Keratinocyte (primary cell): Measurements from ENCODE around the gene CENPVL3. TPM values are rescaled to one million over a fixed set of nuclear protein-coding genes. Genes with fewer than 3 reads are reported as not detected.

Source experiments
- DNase-seq: peaks from one replicate; pipeline ENCODE4 v3.0.0-alpha.2; 2011; ENCODE audit warnings: low read depth, missing footprints, low spot score
- FAIRE-seq: peaks from 2 replicates; lab custom pipeline; 2011; peaks lifted over from hg19 to GRCh38; lab: Jason Lieb, UNC
- H2AFZ ChIP-seq: 2 replicates; pipeline ENCODE4 v1.6.0; 2012; ENCODE audit warnings: low read length, control low read depth, inconsistent platforms; ENCODE audit not compliant: control insufficient read depth
- H3K27ac ChIP-seq: 2 replicates; pipeline ENCODE4 v1.5.1; 2011; ENCODE audit warnings: low read length; ENCODE audit not compliant: control insufficient read depth, insufficient read depth
- H3K27me3 ChIP-seq: 3 replicates; pipeline ENCODE4 v1.6.0; 2011; ENCODE audit warnings: low read length; ENCODE audit not compliant: control insufficient read depth, insufficient read depth; ENCODE audit errors: extremely low read depth
- H3K36me3 ChIP-seq, 2 experiments: 2 replicates in 1 of 2; 3 replicates in 1 of 2; pipeline ENCODE4 v1.5.1; 2011; ENCODE audit warnings: low read length in 2 of 2, mild to moderate bottlenecking in 1 of 2; ENCODE audit not compliant: control insufficient read depth in 2 of 2, insufficient read depth in 2 of 2; ENCODE audit errors: extremely low read depth in 1 of 2
- H3K4me1 ChIP-seq: 3 replicates; pipeline ENCODE4 v1.5.1; 2011; ENCODE audit warnings: low read length; ENCODE audit not compliant: control insufficient read depth, insufficient read depth; ENCODE audit errors: extremely low read depth
- H3K4me2 ChIP-seq: 3 replicates; pipeline ENCODE4 v1.6.0; 2011; ENCODE audit warnings: low read depth, low read length; ENCODE audit not compliant: control insufficient read depth, insufficient read depth; ENCODE audit errors: extremely low read depth
- H3K4me3 ChIP-seq, 3 experiments: fragments of 200-600 bp in 1 of 3; sonication (generic) in 1 of 3; 2 replicates in 2 of 3; 3 replicates in 1 of 3; pipeline ENCODE4 v1.5.1; 2011 to 2016; ENCODE audit warnings: low read length in 3 of 3, mild to moderate bottlenecking in 3 of 3, control low read depth in 2 of 3, inconsistent platforms in 1 of 3, low read depth in 1 of 3, mixed read lengths in 1 of 3, mixed run types in 1 of 3, moderate library complexity in 1 of 3; ENCODE audit not compliant: control insufficient read depth in 2 of 3, insufficient read depth in 2 of 3; ENCODE audit errors: extremely low read depth in 1 of 3
- H3K79me2 ChIP-seq: 2 replicates; pipeline ENCODE4 v1.6.0; 2012; ENCODE audit warnings: low read length; ENCODE audit not compliant: control insufficient read depth, insufficient read depth
- H3K9ac ChIP-seq: 3 replicates; pipeline ENCODE4 v1.6.0; 2011; ENCODE audit warnings: low read length; ENCODE audit not compliant: control insufficient read depth, insufficient read depth; ENCODE audit errors: extremely low read depth
- H3K9me1 ChIP-seq: 3 replicates; pipeline ENCODE4 v1.6.0; 2011; ENCODE audit warnings: low read length; ENCODE audit not compliant: control insufficient read depth, insufficient read depth; ENCODE audit errors: extremely low read depth
- H3K9me3 ChIP-seq: 2 replicates; pipeline ENCODE4 v1.5.1; 2012; ENCODE audit warnings: low read depth, low read length; ENCODE audit not compliant: control insufficient read depth
- H4K20me1 ChIP-seq: 3 replicates; pipeline ENCODE4 v1.6.0; 2011; ENCODE audit warnings: low read length; ENCODE audit not compliant: control insufficient read depth, insufficient read depth; ENCODE audit errors: extremely low read depth
- EZH2 ChIP-seq: IDR thresholded peaks from one replicate; pipeline ENCODE4 v1.6.1; 2012; ENCODE audit warnings: inconsistent platforms, mild to moderate bottlenecking, low read length, moderate library complexity
- dilution Hi-C: fragments of 300-500 bp; cut with MboI; formaldehyde crosslinking; loops from one replicate; pipeline ENCODE4 v1.7.0; 2020; ENCODE audit warnings: low sequenced_read_pairs; ENCODE audit not compliant: extremely low pct_ligation_motif_present
- polyA plus RNA-seq, 5 experiments: library from polyadenylated mRNA; depleted of rRNA in 3 of 5; stranded (reverse) in 3 of 5; stranded (forward) in 1 of 5; unstranded in 1 of 5; fragments of >200 nt; gene quantifications; 1 replicate in 1 of 5; 2 replicates in 3 of 5; 3 replicates in 1 of 5; pipeline versions ENCODE4 v1.2.1 to v1.2.3, GENCODE V29; 2011 to 2012; ENCODE audit warnings: missing spikeins in 2 of 5, low read depth in 1 of 5, low replicate concordance in 1 of 5
- TF ChIP-seq, protein P1 (sequence below), 3 experiments: IDR thresholded peaks in 1 of 3; conservative IDR thresholded peaks in 1 of 3; optimal IDR thresholded peaks in 1 of 3; 2 replicates in 2 of 3; 3 replicates in 1 of 3; pipeline versions ENCODE3 to v1.5.1; 2011; ENCODE audit warnings: low read length in 3 of 3, mild to moderate bottlenecking in 3 of 3, moderate library complexity in 2 of 3, control low read depth in 1 of 3, inconsistent platforms in 1 of 3; ENCODE audit not compliant: insufficient read depth in 2 of 3; ENCODE audit errors: extremely low read depth in 1 of 3

The CENPVL3 gene
- polyA plus RNA-seq, 1 donor (not counting 4 experiments of a cell fraction or from before 2014, with no cell fraction given): not detected

DNA sequence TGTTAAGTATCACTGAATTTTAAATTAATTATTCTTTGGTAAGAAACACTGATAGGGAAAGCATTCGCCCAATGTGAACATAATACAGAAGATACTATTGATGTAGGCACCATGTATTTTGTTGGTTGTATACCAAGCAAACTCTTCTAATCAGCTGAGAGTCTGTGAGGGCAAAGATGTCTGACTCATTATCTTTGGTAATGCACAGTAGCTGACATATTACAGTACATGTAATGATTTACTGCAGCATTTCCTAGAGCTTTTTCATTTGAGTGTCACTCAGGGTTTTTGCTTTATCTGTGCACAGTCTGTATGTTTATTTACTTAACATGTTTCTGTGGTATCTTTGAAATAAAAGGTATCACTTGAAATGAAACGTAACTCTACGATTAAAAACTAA lies 49.2 kb downstream of the CENPVL3 start:
- Histone ChIP-seq H3K4me2 (no peak overlapping the region), H4K20me1 (no peaks in the 10 kb centered on the region), H3K9ac (no peak overlapping the region), H3K4me1 (no peaks in the 10 kb centered on the region), H3K79me2 (no peaks in the 10 kb centered on the region), H3K36me3 (no peaks in the 10 kb centered on the region), H3K9me1 (no peaks in the 10 kb centered on the region), H3K4me3 (no peak overlapping the region), H3K27ac (no peak overlapping the region), H2AFZ (no peak overlapping the region), H3K27me3 (no peaks in the 10 kb centered on the region), H3K9me3 (no peaks in the 10 kb centered on the region)
- DNase-seq (no peak), FAIRE-seq (no peak)
- dilution Hi-C loops: no loop called here
- TF ChIP-seq EZH2: no peak
- TF ChIP-seq, protein P1, sequence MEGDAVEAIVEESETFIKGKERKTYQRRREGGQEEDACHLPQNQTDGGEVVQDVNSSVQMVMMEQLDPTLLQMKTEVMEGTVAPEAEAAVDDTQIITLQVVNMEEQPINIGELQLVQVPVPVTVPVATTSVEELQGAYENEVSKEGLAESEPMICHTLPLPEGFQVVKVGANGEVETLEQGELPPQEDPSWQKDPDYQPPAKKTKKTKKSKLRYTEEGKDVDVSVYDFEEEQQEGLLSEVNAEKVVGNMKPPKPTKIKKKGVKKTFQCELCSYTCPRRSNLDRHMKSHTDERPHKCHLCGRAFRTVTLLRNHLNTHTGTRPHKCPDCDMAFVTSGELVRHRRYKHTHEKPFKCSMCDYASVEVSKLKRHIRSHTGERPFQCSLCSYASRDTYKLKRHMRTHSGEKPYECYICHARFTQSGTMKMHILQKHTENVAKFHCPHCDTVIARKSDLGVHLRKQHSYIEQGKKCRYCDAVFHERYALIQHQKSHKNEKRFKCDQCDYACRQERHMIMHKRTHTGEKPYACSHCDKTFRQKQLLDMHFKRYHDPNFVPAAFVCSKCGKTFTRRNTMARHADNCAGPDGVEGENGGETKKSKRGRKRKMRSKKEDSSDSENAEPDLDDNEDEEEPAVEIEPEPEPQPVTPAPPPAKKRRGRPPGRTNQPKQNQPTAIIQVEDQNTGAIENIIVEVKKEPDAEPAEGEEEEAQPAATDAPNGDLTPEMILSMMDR (optimal IDR thresholded peaks at IDR 0.05 in 1 of 3, IDR thresholded peaks at IDR 0.05 in 1 of 3, conservative IDR thresholded peaks at IDR 0.05 in 1 of 3; ENCODE audit: extremely low read depth in 1 of 3, insufficient read depth in 2 of 3, low read length in 3 of 3): no peak

DNA sequence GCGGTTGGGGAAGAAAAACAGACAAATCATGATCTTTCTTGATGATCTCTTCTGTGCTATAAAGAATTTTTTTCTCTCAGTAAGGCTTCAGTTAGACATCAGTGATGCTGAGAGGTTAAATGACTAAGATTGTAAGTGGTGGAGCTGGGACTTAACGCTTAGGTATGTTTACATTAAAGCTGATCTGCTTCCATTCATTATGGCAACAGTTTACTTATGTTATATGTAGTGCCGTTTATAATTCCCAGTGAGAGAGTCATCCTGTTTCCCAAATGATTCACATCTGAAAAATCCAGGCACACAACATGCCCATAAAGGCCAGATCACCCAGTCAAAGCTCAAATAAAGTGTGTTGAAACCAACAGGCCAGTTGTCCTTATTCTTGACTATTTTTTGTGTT lies 50.1 kb downstream of the CENPVL3 start:
- dilution Hi-C loops: no loop called here
- Histone ChIP-seq H2AFZ (no peak overlapping the region), H3K9me1 (no peaks in the 10 kb centered on the region), H3K4me1 (no peaks in the 10 kb centered on the region), H3K9me3 (no peaks in the 10 kb centered on the region), H3K4me3 (no peak overlapping the region), H3K27ac (no peak overlapping the region), H4K20me1 (no peaks in the 10 kb centered on the region), H3K36me3 (no peaks in the 10 kb centered on the region), H3K79me2 (no peaks in the 10 kb centered on the region), H3K27me3 (no peaks in the 10 kb centered on the region), H3K9ac (no peak overlapping the region), H3K4me2 (no peak overlapping the region)
- TF ChIP-seq, protein P1 (optimal IDR thresholded peaks at IDR 0.05 in 1 of 3, IDR thresholded peaks at IDR 0.05 in 1 of 3, conservative IDR thresholded peaks at IDR 0.05 in 1 of 3; ENCODE audit: extremely low read depth in 1 of 3, insufficient read depth in 2 of 3, low read length in 3 of 3): no peak
- TF ChIP-seq EZH2: no peak
- FAIRE-seq (no peak), DNase-seq (no peak)

Other genes starting within 250 kb of the CENPVL3 start
- 13.6 to 18.4 TPM (median 14.0 TPM) in 3 replicates for gene NUDT11, start 122.3 kb downstream of the CENPVL3 start, polyA plus RNA-seq
- gene CENPVL2, start 63.9 kb upstream of the CENPVL3 start, polyA plus RNA-seq: not detected in 3 replicates
- gene CENPVL1, start 91.6 kb upstream of the CENPVL3 start, polyA plus RNA-seq: not detected in 3 replicates
- gene GSPT2, start 124.5 kb upstream of the CENPVL3 start, polyA plus RNA-seq: 2.6 to 3.8 TPM (median 2.8 TPM) in 3 replicates